Measurements from ENCODE around the gene TIFAB.
A peak's percentile ranks its signal among the peaks of the same experiment; 100 is the strongest.

Gene TIFAB

DNA sequence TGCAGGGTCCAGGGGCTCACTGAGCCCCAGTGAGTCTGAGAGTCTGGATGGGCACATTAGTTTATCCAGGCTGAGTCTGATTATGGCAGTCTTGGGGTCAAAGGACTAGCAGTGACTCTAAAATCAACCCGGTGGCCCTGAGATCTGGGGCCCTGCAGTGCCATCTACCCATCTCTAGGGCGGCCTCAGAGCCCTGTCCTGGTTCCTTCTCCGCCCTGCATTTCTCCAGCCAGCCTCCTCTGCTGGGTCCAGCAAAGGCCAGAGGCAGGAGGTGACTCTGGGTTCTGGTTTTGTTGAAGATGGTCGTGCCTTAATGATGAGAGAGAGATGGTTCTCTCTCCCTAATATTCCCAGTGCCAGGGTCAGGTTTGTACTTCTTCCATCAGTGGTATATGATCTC, 20.0 kb downstream of the TIFAB start:
- TF ChIP-seq, protein P1, sequence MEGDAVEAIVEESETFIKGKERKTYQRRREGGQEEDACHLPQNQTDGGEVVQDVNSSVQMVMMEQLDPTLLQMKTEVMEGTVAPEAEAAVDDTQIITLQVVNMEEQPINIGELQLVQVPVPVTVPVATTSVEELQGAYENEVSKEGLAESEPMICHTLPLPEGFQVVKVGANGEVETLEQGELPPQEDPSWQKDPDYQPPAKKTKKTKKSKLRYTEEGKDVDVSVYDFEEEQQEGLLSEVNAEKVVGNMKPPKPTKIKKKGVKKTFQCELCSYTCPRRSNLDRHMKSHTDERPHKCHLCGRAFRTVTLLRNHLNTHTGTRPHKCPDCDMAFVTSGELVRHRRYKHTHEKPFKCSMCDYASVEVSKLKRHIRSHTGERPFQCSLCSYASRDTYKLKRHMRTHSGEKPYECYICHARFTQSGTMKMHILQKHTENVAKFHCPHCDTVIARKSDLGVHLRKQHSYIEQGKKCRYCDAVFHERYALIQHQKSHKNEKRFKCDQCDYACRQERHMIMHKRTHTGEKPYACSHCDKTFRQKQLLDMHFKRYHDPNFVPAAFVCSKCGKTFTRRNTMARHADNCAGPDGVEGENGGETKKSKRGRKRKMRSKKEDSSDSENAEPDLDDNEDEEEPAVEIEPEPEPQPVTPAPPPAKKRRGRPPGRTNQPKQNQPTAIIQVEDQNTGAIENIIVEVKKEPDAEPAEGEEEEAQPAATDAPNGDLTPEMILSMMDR (IDR thresholded peaks at IDR 0.05; ENCODE audit: insufficient read depth, missing control alignments): no peak
- DNase-seq (ENCODE audit: insufficient read length, low spot score): no peak
- FAIRE-seq: no peak

DNA sequence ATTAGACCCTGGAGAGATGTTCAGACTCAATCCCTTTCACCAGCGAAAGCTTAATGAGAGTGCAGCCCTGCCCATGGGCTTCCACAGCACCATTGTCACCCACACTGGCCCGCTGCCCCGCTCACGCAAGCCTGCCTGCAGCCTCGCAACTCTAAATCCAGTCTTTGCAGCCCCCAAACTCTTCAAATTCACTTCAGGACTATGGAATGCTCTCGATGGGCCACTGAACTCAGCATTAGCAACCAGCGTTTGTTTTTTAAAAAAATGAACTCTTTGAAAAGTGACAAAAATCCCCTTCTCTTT, 22.1 kb downstream of the TIFAB start:
- TF ChIP-seq, protein P1 (IDR thresholded peaks at IDR 0.05; ENCODE audit: insufficient read depth, missing control alignments): no peak
- FAIRE-seq (no peak), DNase-seq (ENCODE audit: insufficient read length, low spot score) (no peak)

DNA sequence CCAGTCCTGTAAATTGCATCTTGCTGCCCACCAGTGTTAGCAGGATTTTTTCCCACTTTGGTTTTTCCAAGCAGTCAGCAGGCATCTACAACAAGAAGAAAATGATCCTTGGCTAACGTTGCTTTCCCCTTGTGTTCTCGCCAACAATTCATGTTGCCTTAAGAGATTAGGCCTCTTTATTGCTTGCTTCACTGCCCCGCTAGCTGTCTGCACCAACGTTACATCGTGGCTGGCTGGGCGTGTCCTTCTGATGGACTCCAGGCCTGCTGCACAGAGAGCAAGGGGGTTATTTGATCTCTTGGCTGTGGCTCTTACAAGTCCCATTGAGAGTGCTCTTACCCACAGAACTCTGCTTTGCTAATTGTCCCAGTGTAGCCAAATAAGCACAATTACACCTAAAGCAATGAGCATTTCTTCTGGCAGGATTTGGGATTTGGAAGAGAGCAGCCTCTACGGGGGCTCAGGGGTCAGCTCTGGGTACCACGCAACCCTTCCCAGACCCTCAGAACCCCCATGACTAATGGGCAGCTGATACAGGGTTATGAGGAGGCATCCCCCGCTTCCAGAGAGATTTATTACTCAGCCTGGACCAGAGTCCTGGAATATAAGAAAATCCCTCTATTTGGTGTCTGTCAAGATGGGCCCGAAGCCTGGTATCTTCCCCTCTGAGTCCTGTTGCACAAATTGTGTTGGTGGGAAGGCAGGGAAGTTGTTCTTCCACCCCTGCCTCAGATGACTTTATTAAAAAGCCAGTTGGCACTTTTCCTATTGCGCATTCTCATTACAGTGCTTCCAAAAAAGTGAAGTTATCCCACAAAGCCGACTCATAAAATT, 22.6 kb downstream of the TIFAB start:
- FAIRE-seq (no peak), DNase-seq (ENCODE audit: insufficient read length, low spot score) (no peak)
- TF ChIP-seq, protein P1 (IDR thresholded peaks at IDR 0.05; ENCODE audit: insufficient read depth, missing control alignments): no peak

DNA sequence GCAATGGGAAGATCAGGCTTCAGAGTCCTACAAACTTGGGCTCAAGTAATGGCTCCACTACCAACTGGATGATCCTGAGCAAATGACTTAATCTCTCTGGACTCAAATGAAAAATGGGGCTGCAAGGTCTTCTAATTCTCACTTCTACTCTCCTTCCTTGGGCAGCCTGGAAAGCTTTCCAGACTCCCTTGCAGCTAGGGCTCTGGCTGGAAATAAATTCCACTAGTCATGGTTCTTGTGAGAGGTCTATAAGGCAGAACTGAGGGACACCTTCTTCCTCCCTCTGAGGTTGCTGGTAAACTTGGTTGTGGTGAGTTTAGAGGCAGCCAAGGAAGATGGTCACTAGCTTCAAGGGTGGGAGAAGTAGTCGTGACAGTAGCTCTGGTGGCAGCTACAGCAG, 23.6 kb downstream of the TIFAB start:
- DNase-seq (ENCODE audit: insufficient read length, low spot score) (no peak), FAIRE-seq (no peak)
- TF ChIP-seq, protein P1 (IDR thresholded peaks at IDR 0.05; ENCODE audit: insufficient read depth, missing control alignments): no peak

DNA sequence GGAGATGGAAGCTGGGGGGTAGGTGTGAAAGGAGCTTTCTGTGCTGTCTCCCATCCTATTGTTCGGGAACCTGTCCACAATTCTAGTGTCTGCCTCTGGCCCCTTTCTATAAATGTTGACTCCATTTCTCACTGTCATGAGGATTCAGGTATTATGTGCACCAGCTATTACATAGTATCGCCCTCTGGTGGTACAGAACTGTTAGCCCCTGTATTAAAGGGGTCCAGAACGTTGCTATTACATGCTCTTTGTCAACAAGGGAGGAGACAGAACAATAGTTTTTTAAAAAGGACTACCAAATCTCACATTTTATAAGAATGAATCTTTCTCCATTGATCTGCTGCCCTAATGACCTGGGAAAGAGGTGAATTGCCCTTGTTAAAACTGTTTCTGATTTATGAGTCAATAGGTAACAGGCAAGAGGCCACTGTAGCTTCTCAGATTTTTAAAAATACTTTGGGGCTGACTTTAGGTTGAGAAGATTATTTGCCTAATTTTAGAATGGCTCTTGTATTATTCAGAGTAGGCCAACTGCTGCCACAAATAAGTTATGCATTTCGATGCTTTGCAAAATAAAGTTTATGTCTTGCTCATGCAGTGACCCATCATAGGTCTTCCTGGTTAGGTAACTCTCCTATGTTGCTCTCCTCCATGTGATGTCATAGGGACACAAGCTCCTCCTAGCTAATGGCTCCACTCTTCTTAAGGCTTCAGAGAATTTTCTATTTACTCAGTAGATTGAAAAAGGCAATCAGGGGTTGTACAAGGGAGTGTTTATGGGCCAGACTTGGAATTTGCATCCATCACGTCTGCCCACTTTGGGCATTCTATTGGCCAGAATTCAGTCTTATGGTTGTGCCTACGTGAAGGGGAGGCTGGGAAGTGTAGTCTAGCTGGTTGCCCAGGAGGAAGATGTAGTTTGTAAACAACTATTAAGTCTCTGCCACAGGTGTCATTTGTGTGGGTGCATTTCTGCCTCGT, 25.8 kb downstream of the TIFAB start:
- DNase-seq (ENCODE audit: insufficient read length, low spot score): no peak
- FAIRE-seq: peak; percentile 77
- TF ChIP-seq, protein P1 (IDR thresholded peaks at IDR 0.05; ENCODE audit: insufficient read depth, missing control alignments): peak; percentile 79

DNA sequence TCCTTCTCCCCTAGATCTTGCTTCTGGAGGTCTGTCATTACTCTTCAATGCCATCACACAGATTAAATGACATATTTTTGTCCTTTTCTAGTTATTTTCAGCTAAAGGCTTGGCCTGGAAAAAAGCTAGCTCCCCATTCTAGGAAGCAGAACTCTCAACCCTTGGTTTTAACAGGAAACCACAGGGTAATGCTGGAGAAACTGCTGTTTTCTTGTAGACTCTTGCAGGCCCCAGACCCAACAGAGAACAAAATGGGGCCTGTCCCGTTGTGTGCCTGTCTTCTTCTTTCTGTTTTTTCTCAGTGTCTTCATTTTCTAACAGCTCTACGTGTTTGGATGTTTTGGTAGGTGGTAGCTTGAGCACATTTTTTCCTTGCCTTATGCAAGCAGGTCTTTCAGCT, 26.5 kb downstream of the TIFAB start:
- DNase-seq (ENCODE audit: insufficient read length, low spot score) (no peak), FAIRE-seq (no peak)
- TF ChIP-seq, protein P1 (IDR thresholded peaks at IDR 0.05; ENCODE audit: insufficient read depth, missing control alignments): no peak
